HG03558 (cell line): ENCODE measurements around the gene DNAJC12.
"Not testable (repeated sequence)": the region's sequence is repeated elsewhere in the genome, so short reads cannot be mapped to it uniquely, and the experiment has no call there.

Experiments used
- ATAC-seq: cut with Tn5 transposase; IDR thresholded peaks from one replicate; pipeline ENCODE4 v1.9.1; 2021; ENCODE audit warnings: moderate number of reproducible peaks; ENCODE audit not compliant: unreplicated experiment; ENCODE audit errors: extremely low read depth

Gene DNAJC12

DNA sequence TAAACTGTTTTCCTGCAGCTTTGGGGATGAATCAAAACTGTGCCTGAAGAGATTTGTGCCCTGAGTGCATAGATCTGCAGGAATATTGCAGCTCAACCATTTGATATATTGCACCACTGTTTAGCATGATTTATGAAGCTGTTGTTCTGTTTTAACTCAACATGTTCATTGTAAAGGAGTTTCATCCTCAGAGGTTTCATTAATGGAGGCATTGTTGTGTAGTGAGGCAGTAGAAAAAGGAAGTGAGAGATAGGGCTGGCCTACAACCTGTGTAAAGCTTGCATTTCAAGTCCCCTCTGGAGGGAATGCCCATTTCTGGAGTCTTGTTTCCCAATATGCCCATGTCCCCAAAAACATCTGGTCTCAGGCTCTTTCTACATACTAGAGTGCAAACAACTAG is 67.5 kb downstream of the DNAJC12 start:
- ATAC-seq: peak; percentile 59

DNA sequence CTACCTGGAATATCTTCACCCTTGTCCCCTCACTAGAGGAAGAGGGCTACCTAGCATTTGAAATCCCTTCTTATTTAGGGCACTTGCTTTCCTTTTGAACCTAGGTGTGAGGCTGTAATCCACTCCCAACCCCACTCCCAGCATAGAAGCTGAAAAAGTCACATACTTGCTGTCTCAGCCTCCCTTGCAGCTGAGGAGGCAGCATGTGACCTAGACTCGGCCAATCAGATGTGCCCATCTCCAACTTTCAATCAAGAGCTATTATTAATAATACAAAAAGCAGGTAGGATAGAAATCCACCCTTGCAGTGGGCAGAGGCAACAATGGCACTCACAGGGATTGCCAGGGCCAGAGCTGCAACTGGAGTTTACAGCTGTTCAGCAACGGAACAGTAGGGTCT is 70.7 kb downstream of the DNAJC12 start:
- no peak for ATAC-seq

DNA sequence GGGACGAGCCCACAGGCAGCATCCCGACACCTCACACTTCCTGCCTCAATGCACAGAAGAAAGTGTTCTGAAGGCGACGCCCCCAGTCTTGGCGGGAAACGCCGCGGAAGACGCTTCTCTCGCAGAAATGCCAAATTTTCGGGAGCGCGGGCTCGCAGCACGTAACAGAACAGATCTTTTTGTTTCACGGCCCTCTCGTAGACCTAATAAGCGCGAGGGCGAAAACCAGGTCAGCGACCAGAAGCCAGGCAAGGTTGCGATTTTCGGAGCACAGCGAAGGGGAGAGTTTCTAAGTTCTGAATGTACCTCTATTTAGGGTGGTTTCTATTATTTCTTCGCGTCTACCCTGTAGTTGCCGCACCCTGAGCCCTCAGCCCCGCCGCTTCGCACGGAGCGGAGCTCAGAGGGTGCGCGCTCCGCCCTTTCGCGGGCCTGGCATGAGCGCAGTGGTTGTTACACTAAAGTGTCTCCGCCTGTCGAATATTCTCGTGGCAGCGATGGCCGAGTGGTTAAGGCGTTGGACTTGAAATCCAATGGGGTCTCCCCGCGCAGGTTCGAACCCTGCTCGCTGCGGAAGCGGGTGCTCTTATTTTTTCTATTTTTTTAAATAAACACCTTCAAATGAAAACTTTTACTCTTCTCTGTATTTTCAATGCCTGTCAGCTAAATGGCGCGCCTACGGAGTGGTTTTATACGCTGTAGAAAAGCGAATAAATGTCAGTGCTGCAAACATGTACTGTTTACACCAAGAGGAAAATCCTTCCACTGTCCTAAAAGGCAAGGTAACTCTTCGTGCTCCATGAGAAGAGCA is 73.8 kb downstream of the DNAJC12 start:
- ATAC-seq: peak; percentile 69

DNA sequence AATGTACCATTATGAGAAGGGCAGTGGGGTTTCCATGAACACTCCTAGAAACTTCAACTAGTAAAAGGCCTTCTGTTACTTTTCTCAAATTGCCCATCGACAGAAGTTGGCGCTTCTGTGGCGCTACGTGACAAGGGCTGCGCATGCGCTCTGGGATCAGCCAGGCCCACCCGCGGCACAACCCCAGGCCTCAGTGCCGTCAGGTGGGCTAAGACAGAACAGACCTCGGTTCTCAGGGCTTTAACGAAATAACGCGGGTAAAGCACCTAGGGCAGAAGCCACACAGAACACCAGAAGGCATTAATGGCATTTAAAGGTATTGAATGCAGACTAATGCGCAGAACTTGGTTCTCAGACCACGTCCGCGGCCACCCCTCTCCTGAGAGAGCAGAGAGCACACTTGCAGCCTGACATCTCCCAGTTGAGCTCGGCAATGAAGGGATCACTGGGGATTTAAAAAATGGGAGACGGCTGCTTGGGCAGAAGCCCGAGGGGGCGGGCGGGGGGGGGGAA is 74.4 kb downstream of the DNAJC12 start:
- no peak for ATAC-seq

DNA sequence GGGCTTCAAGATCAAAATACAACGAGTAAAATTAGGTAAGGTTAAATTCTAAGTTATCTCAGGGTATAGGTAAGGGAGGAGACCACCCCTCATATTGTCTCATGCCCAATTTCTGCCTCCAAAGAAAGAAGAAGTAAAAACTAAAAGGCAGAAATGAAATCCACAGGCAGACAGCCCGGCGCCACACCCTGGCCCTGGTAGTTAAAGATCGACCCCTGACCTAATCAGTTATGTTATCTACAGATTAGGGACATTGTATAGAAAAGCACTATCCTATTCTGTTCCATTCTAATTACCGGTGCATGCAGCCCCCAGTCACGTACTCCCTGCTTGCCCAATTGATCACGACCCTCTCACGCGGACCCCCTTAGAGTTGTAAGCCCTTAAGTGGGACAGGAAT is 75.4 kb downstream of the DNAJC12 start:
- not testable (repeated sequence) for ATAC-seq

DNA sequence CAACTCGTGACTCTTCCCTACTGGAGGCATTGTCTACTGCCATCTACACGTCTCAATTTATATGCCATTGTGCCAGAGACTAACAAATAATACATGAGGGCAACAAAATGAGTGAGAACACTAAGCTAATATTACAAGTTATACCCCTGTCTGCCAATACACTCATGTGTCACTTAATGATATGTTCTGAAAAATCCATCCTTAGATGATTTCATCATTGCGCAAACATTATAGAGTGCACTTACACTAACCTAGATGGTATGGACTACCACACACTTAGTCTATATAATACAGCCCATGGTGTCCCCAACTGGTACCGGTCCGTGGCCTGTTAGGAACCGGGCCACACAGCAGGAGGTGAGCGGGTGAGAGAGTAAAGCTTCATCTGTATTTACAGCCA is 77.7 kb downstream of the DNAJC12 start:
- no peak for ATAC-seq
